ENCODE results near the gene YPEL2.
"Not testable (repeated sequence)": the region's sequence is repeated elsewhere in the genome, so short reads cannot be mapped to it uniquely, and the experiment has no call there.

YPEL2 gene, protein sequence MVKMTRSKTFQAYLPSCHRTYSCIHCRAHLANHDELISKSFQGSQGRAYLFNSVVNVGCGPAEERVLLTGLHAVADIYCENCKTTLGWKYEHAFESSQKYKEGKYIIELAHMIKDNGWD

DNA sequence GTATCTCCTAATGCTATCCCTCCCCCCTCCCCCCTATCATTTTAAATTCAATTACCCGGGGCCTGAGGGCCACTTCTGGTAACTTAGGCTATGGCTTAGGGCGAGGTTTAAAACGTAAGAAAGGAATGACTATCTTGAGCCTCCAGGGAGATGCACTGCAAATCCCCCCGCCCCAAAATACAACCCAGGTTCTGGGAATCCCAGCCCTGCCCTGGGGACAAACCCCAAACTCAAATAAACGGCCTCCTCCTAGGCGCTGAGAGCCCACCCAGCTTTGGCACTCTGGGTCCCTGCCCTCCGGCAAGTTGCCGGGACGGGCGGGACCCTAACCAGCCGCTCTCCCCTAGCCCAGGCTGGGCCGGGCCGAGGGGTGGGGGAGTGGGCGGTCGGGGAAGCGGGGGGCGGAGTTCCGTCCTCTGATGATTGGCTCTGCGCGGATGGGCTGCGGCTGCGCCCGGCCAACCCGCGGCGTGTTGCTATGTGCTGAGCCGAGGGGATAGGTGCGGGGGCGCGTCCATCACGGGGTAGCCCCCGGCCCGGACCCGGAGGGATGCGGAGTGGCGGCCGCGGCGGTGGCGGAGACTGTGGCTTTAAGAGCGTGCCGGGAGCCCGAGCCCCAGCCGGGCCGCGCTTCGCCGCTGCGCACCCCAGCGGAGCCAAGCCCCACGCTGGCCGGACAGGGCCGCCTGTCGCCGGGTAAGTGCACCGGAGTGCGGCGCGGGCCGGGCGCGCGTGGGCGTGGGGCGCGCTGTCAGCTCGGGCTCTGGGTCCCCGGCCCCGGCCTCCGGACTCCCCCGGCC is at the start of gene YPEL2:
Gene YPEL2, plus strand, starts transcription at position 527 of the 800 bp plus-strand sequence. CDS start 21,755 bp downstream, outside the sequence.
- DNase-seq: peak; percentile 98

DNA sequence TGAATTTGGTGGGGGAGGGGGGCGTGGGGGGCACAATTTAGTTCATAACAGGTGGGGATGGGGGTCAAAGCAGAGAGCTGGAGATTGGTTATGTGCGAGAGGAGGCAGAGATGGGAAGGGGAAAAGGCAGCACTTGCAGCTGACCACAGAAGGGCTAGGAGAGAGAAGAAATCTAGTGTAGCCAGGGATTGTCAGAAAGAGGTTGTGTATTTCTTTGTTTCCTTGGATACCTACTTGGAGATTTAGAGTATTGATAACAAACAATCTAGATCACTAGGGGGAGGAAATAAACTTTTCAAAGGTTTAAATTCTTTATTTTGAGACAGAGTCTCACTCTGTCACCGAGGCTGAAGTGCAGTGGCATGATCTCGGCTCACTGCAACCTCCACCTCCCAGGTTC is 47.1 kb upstream of the YPEL2 start:
- no peak for DNase-seq

DNA sequence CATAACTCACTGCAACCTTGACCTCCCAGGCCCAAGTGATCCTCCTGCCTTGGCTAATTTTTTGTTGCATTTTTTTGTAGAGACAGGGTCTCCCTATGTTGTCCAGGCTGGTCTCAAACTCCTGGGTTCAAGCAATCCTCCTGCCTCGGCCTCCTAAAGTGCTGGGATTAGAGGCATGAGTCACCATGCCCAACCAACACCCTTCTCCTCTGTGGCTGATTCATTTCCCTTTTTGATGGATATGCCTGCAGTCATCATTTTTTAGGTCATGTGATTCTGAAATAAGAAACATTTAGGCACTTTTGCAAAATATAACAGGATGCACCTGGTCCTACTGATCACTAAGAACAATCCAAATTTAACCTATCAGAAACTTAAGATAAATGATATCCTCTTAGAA is 44.0 kb upstream of the YPEL2 start:
- DNase-seq: no peak

DNA sequence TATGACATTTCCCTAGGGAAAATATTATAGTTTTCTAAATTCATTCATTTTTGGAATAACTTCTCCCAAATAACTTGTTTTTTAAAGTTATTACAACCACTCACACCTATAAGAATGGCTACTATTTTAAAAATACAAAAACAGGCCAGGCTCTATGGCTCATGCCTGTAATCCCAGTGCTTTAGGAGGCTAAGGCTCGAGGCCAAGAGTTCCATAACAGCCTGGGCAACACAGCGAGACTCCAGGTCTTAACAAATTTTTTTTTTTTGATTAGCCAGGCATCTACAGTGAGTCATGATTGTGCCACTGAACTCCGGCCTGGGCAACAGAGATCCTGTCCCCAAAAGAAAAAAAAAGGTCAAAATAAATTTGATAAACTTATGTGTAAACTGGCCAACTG is 43.6 kb upstream of the YPEL2 start:
- DNase-seq: no peak

DNA sequence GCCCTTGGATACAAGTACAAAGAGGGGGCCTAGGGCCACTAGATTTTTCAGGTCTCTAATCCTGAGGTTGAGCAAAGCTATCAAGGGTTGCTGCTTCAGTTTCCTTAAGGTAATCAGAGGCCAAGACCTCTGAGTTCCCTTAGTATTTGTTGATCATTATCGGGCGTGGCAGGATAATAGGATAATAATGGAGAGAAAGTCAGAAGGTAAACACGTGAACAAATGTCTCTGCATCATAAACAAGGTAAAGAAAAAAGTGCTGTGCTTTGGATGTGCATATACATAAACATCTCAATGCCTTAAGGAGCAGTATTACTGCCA is 41.5 kb upstream of the YPEL2 start:
- peak; percentile 51 for DNase-seq

DNA sequence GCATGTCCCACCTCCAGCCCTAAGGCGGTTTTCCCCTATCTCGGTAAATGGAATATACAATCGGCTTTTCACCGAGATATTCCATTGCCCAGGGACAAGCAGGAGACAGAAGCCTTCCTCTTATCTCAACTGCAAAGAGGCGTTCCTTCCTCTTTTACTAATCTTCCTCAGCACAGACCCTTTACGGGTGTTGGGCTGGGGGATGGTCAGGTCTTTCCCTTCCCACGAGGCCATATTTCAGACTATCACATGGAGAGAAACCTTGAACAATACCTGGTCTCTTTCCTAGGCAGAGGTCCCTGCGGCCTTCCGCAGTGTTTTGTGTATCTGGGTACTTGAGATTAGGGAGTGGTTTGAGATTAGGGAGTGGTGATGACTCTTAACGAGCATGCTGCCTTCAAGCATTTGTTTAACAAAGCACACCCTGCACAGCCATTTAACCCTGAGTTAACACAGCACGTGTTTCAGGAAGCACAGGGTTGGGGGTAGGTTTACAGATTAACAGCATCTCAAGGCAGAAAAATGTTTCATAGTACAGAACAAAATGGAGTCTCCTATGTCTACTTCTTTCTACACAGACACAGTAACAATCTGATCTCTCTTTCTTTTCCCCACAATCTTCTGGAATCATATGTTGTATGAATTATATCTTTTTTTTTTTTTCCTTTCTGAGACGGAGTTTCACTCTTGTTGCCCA is 41.0 kb upstream of the YPEL2 start:
- peak; percentile 63 for DNase-seq

DNA sequence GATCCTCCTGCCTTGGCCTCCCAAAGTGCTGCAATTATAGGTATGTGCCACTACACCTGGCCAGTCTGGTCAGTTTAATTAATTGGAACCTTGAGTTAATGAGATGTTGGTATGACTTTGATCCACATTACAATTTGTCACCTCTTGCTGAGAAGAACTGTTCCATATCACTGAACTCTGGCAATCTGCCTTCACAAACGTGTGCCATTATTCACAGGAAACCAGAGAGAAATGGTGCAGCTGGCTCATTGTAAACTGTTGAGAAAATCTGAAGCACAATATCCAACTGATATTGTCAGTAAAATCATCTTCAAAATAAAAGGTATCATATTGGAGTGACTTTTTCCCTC is 39.3 kb upstream of the YPEL2 start:
- DNase-seq: peak; percentile 24

DNA sequence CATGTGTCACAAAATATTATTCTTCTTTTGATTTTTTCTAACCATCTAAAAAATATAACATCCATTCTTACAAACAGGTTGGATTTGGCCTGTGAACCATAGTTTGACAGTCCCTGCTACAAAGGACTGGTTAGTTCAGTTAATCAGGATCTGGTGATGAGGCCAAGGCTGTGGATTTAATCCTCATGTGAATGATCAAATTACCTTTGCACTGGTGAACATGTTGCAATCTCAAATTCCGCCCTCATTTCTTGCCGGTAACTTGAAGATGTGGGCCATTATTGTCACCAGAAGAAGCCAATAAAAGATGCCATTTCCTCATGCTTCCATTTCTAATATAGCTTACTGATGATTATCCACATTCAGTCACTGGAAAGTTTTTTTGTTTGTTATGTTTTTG is 35.3 kb upstream of the YPEL2 start:
- DNase-seq: no peak

DNA sequence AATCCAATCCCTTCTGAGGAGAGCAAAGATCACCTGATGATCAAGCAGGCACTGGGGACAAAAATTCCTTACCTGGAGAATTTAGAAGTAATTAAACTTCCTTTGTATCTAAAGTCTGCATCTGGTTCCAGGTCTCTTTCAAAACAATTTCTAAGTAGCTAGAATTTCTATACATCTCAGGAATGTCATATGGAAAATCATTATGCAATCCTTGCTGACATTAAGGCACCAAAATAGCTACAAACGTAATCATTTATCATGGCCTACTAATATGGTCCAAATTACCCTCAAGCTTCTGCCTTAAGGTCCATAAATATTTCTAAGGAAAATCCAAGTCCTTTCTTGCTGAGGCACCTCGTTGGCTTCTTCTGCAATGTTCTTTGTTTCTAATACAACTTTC is 32.9 kb upstream of the YPEL2 start:
- DNase-seq: no peak

DNA sequence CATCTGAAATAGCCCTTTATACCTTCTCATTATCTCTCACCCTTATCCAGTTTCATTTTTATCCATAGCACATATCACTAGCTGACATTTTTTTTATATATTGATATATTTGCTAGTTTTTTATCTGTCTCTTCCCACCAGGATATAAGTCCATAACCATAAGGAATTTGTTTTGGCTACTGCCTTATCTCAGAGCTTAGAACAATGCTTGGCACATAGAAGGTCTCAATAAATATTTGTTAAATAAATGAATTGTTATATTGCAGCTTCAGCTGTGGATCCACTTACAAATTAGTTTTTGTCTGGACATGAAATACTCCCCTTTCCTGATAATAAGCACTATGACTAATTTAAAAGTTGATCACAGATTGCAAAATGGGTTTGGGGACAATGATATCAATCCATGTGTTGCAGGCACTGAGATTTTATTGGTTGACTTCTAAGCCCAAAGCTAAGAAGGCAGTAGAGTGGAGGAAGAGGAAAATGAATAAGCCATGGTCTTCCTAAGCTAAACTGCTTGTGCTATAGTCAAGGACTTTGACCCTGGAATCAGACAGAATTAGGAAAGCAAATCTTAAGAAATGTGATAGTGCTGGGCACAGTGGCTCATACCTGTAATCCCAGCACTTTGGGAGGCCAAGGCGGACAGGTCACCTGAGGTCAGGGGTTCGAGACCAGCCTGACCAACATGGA is 31.9 kb upstream of the YPEL2 start:
- DNase-seq: no peak

DNA sequence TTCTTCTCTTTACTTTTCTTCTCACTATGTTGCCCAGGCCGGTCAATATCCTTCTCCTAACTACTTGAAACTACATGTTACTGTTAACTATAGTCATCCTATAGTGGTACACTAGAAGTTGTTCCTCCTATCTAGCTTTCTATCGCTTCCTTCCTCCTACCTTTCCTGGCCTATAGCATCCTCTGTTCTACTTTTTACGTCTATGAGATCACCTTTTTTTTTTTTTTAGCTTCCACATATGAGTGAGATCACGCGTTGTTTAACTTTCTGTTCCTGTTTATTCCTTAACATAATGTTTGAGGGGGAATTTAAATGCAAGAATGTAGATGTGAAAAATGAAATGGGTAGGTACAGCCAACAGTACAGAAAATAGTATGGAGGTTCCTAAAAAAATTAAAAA is 30.5 kb upstream of the YPEL2 start:
- DNase-seq: no peak

DNA sequence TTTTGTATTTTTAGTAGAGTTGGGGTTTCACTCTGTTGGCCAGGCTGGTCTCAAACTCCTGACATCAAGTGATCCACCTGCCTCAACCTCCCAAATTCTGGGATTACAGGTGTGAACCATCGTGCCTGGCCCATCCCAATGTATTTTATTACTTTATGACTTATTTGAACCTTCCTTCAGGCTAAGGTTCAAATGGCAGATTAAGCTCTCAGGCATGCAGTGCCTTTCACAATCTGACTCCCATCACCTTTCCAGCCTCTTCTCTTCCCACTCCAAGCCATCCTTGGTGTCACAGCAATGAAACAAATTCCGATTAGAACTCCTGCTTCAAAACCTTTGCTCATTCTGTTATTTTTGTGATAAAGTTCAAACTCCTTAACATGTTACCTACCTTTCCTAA is 26.6 kb upstream of the YPEL2 start:
- DNase-seq: no peak

DNA sequence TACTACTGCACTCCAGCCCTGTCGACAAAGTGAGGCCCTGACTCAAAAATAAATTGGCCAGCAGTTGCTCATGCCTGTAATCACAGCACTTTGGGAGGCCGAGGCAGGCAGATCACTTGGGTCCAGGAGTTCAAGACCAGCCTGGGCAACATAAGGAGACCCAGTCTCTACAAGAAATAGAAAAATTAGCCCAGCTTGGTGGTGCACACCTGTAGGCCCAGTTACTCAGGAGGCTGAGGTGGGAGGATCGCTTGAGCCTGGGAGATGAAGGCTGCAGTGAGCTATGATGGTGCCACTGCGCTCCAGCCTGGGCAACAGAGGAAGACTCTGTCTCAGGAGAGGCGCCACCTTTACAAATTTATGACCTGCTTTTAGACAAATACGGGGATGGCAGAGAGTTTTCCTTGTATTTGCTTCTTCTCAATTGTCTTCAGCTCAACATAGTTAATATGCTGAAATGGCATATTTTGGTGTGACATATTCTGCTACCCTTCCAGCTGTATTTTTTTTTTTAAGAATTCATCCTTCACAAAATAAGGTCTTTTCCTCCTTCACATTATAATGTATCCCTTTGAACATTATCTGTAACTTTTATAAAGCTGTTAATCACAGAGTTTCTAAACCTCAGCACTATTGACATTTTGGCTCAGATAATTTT is 21.1 kb upstream of the YPEL2 start:
- DNase-seq: no peak

DNA sequence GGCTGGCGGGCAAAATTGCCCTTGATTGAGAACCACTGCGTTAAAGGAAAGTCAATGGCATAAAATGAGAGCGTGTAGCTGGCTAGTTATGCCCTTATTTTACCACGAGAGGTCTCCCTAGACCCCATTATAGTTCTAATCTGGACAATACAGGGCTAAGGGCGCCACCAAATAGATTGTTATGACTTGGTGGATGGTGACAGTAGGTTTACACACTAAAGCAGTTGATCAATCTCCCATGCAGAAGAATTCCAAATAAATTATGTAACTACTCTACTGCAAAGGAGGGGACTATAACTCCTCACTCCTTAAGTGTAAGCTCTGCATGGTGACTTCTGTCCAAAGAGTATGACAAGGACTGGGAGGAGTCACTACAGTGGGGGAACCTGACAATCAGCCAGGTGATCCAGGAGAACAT is 20.4 kb upstream of the YPEL2 start:
- peak; percentile 87 for DNase-seq

DNA sequence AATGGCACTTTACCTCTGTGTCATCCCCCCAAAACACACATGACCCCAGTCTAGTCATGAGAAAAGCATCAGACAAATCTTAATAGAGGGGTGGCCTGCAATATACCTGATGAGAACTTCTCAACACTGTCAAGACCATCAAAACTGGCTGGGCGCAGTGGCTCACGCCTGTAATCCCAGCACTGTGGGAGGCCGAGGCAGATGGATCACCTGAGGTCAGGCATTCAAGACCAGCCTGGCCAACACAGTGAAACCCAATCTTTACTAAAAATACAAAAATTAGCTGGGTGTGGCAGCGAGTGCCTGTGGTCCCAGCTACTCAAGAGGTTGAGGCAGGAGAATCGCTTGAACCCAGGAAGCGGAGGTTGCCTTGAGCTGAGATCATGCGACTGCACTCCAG is 19.9 kb upstream of the YPEL2 start:
- not testable (repeated sequence) for DNase-seq

DNA sequence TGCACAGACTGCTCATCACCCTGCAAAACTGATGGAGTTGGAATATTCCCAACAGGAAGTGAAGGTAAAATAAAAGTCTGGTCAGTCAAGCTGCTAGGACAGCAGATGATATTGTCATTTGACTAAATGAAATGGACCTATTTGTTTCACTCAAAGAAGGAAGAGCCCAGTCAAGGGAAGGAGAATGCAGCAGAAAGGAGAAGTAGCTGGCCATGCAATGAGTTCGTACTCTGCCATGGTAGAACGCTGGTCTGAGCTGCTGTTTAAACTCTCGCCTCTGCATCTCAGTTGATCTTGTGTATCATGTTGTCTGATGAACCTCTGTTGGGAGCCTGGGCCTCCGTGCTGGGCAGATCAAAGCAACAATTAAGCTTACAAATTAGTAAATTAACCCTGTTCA is 15.6 kb upstream of the YPEL2 start:
- no peak for DNase-seq

DNA sequence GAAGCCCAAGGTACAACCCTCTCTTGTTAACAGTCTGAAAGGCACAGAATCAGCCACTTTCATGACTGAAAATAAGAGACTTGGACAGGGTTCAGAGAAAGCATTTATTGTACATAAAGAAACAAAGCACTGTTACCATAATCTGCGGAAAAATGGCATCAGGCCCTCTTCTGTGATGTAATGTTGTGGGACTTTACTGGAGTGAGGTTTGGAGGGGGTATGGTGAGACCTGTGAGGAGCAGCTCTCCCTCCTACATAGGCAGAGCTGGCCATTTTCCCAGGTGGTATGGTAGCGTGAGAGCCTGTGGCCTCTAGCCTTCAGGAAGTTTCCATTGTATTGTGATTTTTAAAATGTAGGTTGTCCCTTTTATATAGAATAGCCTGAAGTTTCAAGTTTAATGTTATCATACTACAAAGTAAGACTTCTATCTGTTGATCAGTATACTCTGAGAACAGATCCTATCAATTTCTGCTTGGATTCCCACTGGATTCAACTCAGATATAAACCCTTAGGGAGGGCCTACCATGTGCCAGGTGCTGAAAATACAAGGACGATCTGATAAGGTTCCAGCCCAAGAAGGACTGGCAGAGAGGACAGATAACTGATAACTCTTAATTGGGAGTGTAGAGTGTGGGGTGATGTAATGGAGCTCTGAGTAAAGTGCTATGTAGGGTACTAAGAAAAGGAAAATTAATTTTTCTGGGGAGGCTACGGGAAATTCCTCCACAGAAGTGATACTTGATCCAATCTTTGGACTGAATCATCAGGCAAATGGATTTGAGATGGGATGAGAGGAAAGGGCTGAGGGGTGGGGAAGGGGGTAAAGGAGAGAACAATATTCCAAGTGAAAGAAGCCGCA is 4.1 kb upstream of the YPEL2 start:
- DNase-seq: no peak

DNA sequence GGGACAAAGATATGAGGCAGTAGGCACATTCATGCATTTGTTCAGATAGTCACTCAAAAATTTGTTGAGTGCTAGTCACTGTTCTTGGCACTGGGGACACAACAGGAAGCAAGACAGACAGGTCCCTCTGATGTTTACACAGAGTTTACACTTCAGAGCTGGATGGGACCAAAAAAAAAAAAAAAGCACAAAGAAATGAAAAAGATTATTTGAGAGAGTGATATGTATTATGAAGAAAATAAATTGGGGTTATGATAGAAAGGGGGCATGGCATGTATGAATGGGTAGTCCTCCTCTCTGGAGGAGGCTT is 3.5 kb upstream of the YPEL2 start:
- DNase-seq: peak; percentile 33

DNA sequence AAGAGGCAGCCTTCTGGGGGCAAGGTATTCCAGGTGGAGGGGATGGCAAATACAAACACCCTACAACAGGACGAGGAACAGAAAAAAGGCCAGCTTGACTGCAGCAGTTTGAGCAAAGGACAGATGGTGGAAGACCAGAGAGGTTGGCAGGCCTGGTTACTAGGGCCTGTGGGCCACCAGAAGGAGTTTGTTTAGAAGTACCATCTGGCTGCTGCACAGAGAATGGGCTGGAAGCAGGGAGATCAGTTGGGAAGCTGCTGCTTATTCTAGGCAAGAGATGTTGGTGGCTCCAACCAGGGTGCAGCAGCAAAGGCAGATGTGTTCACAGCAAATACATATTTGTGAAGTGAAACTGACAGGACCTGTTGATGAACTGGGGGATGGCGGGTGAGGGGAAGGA is 2.9 kb upstream of the YPEL2 start:
- DNase-seq: peak; percentile 84

DNA sequence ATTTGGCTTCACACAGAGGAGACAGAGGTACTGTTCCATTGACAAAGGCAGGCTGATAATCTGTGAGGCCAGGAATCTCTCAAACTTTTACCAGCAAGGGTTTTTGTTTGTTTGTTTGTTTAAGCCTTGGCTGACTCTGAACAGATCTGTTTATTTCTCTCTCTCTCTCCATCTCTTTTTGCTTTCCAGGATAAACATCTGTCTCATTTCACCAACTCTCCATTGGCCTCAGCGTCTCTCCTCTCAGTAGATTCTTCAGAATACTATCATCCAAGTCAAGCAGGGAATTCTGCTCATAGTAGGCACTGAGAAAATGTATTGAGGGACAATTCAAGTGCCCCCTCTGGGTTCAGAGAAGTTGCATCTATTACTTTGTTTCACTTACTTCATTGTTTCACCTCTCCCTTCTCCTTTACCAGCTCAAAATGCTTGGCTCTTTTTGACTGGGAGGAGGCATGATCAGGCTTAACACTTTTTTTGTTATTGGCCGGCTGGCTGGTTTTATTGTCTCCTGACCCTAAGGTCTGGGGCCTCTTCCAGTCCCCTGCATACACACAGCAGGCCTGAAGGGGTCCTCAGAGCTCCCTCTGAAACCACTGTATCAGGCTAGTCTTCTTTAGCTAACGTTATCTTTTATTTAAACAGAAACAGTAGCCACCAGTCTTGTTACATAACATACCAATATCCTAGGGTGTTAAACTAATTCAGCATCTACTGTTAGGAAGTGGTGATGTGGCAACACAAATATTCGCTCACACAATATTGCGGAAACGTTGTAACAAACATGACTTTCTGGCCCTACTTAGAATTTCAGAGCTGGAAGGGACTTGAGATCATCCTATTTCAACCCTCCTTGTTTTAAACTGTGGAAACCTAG is 2.0 kb upstream of the YPEL2 start:
- DNase-seq: peak; percentile 85
